Esophagus squamous epithelium (tissue), 4 donors: ENCODE results near the gene PLEKHA4.

Source experiments
- POLR2A ChIP-seq, 4 donors: fragments of 450-650 bp; IDR thresholded peaks; one replicate each; pipeline ENCODE4 v1.6.1; 2017; ENCODE audit warnings: antibody characterized with exemption in 4 of 4, mild to moderate bottlenecking in 4 of 4, moderate library complexity in 3 of 4
- TF ChIP-seq, protein P1 (sequence below), 6 experiments: fragments of 450-650 bp in 4 of 6; fragments of 200-600 bp in 2 of 6; sonication (generic) in 2 of 6; IDR thresholded peaks; one replicate each; pipeline ENCODE4 v1.5.1; 2016 to 2019; ENCODE audit warnings: antibody characterized with exemption in 6 of 6, mild to moderate bottlenecking in 4 of 6, moderate library complexity in 4 of 6

- no peak for TF ChIP-seq POLR2A (IDR thresholded peaks at IDR 0.05)
- TF ChIP-seq, protein P1, sequence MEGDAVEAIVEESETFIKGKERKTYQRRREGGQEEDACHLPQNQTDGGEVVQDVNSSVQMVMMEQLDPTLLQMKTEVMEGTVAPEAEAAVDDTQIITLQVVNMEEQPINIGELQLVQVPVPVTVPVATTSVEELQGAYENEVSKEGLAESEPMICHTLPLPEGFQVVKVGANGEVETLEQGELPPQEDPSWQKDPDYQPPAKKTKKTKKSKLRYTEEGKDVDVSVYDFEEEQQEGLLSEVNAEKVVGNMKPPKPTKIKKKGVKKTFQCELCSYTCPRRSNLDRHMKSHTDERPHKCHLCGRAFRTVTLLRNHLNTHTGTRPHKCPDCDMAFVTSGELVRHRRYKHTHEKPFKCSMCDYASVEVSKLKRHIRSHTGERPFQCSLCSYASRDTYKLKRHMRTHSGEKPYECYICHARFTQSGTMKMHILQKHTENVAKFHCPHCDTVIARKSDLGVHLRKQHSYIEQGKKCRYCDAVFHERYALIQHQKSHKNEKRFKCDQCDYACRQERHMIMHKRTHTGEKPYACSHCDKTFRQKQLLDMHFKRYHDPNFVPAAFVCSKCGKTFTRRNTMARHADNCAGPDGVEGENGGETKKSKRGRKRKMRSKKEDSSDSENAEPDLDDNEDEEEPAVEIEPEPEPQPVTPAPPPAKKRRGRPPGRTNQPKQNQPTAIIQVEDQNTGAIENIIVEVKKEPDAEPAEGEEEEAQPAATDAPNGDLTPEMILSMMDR (IDR thresholded peaks at IDR 0.05), result no peak
Observed at GRCh38 chr19:48793271-48793670, 75.1 kb downstream of the PLEKHA4 start.
